Kidney epithelial cell (primary cell): ENCODE measurements around the gene LGALS3BP. TPM values are rescaled to one million over a fixed set of nuclear protein-coding genes. Genes with fewer than 3 reads are reported as not detected.

Source experiments
- DNase-seq: peaks from one replicate; pipeline ENCODE4 v3.0.0-alpha.2; 2010; ENCODE audit warnings: low read depth
- H3K27me3 ChIP-seq: 2 replicates; pipeline ENCODE4 v1.6.0; 2011; ENCODE audit warnings: low read length; ENCODE audit not compliant: control insufficient read depth, insufficient read depth
- H3K36me3 ChIP-seq: 2 replicates; pipeline ENCODE4 v1.5.1; 2011; ENCODE audit warnings: low read length; ENCODE audit not compliant: control insufficient read depth, insufficient read depth
- H3K4me3 ChIP-seq: 2 replicates; pipeline ENCODE4 v1.5.1; 2011; ENCODE audit warnings: low read depth, mild to moderate bottlenecking, control low read depth, low read length
- CTCF ChIP-seq: IDR thresholded peaks from 2 replicates; pipeline ENCODE4 v1.5.1; 2011; ENCODE audit warnings: mild to moderate bottlenecking, moderate library complexity, low read length, control low read depth, inconsistent platforms; ENCODE audit not compliant: insufficient read depth, poor library complexity, severe bottlenecking
- total RNA-seq: library from RNA; depleted of rRNA; stranded (reverse); fragments of >200 nt; gene quantifications from 2 replicates; pipeline ENCODE4 v1.2.3, GENCODE V29; 2015

The LGALS3BP gene
- total RNA-seq, 1 donor from 2014 or later: 283 TPM

- Histone ChIP-seq H3K4me3 (no peak overlapping the region), H3K27me3 (no peaks in the 10 kb centered on the region), H3K36me3 (no peaks in the 10 kb centered on the region)
- no peak for TF ChIP-seq CTCF
- DNase-seq: no peak
Observed at GRCh38 chr17:78999947-79000395, 20.2 kb upstream of the LGALS3BP start.

GRCh38 chr17:78999056-78999768 is 19.5 kb upstream of the LGALS3BP start:
- H3K4me3 ChIP-seq: no peak overlapping the region
- DNase-seq: no peak
- H3K27me3 ChIP-seq: no peaks in the 10 kb centered on the region
- TF ChIP-seq CTCF: no peak
- H3K36me3 ChIP-seq: no peaks in the 10 kb centered on the region

GRCh38 chr17:78998311-78999055 is 18.8 kb upstream of the LGALS3BP start:
- Histone ChIP-seq H3K4me3 (no peak overlapping the region), H3K36me3 (no peaks in the 10 kb centered on the region), H3K27me3 (no peaks in the 10 kb centered on the region)
- no peak for TF ChIP-seq CTCF
- DNase-seq: no peak

- TF ChIP-seq CTCF: no peak
- H3K36me3 ChIP-seq: no peaks in the 10 kb centered on the region
Observed at GRCh38 chr17:78997881-78998280, 18.2 kb upstream of the LGALS3BP start.

GRCh38 chr17:78997231-78997741 is 17.6 kb upstream of the LGALS3BP start:
- no peak for TF ChIP-seq CTCF
- Histone ChIP-seq H3K36me3 (no peaks in the 10 kb centered on the region), H3K4me3 (no peak overlapping the region), H3K27me3 (no peaks in the 10 kb centered on the region)
- DNase-seq: no peak

More at GRCh38 chr17:78997881-78998280, 18.2 kb upstream of the LGALS3BP start:
- H3K4me3 ChIP-seq: no peak overlapping the region
- no peaks in the 10 kb centered on the region for H3K27me3 ChIP-seq
- no peak for DNase-seq
